Stimulated activated CD4-positive, alpha-beta T cell treated with anti-CD3 and anti-CD28 coated beads, Interleukin-12 subunit alpha, Interleukin-12 subunit beta, amount 100 ng/mL, for 4 hours (primary cell): Measurements from ENCODE around the gene TANGO6.
A peak's percentile ranks its signal among the peaks of the same experiment; 100 is the strongest.
"Not testable (repeated sequence)": the region's sequence is repeated elsewhere in the genome, so short reads cannot be mapped to it uniquely, and the experiment has no call there.

Experiments used
- DNase-seq: peaks from one replicate; pipeline ENCODE4 v3.0.0-alpha.2; 2020

The TANGO6 gene

DNA sequence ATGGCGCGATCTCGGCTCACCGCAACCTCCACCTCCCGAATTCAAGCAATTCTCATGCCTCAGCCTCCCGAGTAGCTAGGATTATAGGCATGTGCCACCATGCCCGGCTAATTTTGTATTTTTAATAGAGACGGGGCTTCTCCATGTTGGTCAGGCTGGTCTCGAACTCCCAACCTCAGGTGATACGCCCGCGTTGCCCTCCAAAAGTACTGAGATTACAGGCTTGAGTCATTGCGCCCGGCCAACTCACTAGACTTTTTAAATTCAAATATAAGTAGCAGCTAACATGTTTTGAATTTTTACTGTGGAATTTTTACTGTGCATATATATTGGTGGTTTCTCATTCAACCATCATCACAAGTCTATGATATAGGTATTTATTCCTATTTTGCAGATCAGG lies 281.6 kb downstream of the TANGO6 start:
- DNase-seq: not testable (repeated sequence)

GRCh38 chr16:69126221-69126620 lies 282.9 kb downstream of the TANGO6 start:
- no peak for DNase-seq

DNA sequence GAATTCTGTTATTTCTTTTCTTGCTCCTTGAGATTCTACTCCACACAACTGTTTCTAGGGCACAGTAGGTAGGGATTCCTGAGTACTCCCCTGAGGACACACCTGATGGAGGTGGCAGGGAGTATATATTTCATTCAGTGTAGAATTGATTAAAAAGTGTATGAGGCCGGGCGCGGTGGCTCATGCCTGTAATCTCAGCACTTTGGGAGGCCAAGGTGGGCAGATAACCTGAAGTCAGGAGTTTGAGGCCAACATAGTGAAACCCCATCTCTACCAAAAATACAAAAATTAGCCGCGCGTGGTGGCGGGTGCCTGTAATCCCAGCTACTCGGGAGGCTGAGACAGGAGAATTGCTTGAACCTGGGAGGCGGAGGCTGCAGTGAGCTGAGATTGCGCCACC lies 283.5 kb downstream of the TANGO6 start:
- not testable (repeated sequence) for DNase-seq

GRCh38 chr16:69127966-69128510 lies 284.7 kb downstream of the TANGO6 start:
- no peak for DNase-seq

DNA sequence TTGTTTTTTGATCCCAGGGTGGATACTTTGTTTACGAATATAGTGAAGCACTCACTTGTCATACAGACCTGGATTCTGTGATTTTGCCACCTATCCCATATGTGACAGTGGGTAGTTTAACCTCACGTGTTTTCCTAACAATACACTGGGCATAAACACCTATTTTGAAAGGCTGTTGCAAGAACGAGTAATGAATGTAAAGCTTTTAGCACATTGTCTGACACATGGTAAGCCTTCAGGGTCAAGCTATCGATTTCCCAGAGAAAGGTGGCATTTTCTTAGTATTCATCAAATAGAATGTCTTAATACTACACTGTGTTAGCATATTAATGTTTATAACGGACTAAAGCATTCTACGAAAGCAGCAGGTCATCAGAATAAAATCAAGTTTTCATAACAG lies 287.1 kb downstream of the TANGO6 start:
- no peak for DNase-seq

GRCh38 chr16:69131167-69131838 lies 288.0 kb downstream of the TANGO6 start:
- DNase-seq: no peak

- peak; percentile 80 for DNase-seq
Measured at GRCh38 chr16:69131839-69132423, 288.6 kb downstream of the TANGO6 start.

- peak; percentile 88 for DNase-seq
Measured at GRCh38 chr16:69132424-69133252, 289.3 kb downstream of the TANGO6 start, which contains the start of the genes CHTF8 and UTP4. TSS of gene CHTF8 (minus strand) at chr16:69132588. CDS start at chr16:69121458, 11,130 bp downstream. TSS of gene UTP4 (plus strand) at chr16:69132649. CDS start at chr16:69133460, 811 bp downstream.

DNA sequence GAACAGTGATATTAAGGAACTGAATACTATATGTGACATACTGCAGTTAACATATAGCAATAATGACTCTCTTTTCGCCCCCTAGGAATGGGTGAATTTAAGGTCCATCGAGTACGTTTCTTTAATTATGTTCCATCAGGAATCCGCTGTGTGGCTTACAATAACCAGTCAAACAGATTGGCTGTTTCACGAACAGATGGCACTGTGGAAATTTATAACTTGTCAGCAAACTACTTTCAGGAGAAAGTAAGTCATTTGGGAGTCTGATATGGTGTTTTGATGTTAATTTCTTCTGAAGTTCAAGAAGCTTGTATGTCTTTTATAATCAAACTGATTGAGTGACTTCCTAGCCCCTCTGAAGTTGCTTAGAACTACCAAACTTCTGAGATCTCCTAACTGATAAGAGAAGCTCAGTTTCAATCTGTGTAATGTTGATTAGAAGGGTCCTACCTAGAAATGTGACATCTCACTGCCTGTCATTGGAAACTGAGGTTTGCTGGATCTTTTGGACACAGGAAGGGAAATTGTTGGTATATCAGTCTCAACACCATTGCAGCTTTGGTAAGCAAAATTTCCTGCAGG lies 290.1 kb downstream of the TANGO6 start:
- DNase-seq: no peak
